Thoracic aorta (tissue), 2 donors: ENCODE results near the gene RALGAPA2. TPM values are rescaled to one million over a fixed set of nuclear protein-coding genes. Genes with fewer than 3 reads are reported as not detected.

Source experiments
- ATAC-seq: fragments of 150-250 bp; one replicate; pipeline ENCODE4 v1.8.0; 2017; ENCODE audit warnings: low read depth; ENCODE audit not compliant: insufficient number of reproducible peaks, low FRiP score
- DNase-seq: peaks from one replicate; pipeline ENCODE4 v3.0.0-alpha.2; 2020; ENCODE audit warnings: low spot score
- H3K27ac ChIP-seq, 2 donors: fragments of 200-600 bp; sonication (generic); 1 replicate in 1 of 2; 2 replicates in 1 of 2; pipeline ENCODE4 v1.5.1; 2016; ENCODE audit warnings: mild to moderate bottlenecking in 2 of 2, moderate library complexity in 2 of 2
- H3K27me3 ChIP-seq: fragments of 200-600 bp; sonication (generic); replicated peaks from 2 replicates; pipeline ENCODE4 v1.6.0; 2016; ENCODE audit warnings: mild to moderate bottlenecking; ENCODE audit not compliant: insufficient read depth
- H3K36me3 ChIP-seq: fragments of 200-600 bp; sonication (generic); one replicate; pipeline ENCODE4 v1.5.1; 2016
- H3K4me1 ChIP-seq, 2 donors: fragments of 200-600 bp; sonication (generic); 1 replicate in 1 of 2; 2 replicates in 1 of 2; pipeline versions ENCODE4 v1.5.1 to v1.6.0; 2016; ENCODE audit warnings: low read depth in 2 of 2, mild to moderate bottlenecking in 1 of 2; ENCODE audit not compliant: control insufficient read depth in 1 of 2
- H3K4me3 ChIP-seq: fragments of 200-600 bp; sonication (generic); 2 replicates; pipeline ENCODE4 v1.5.1; 2016; ENCODE audit warnings: mild to moderate bottlenecking
- H3K9me3 ChIP-seq: fragments of 200-600 bp; sonication (generic); 2 replicates; pipeline ENCODE4 v1.5.1; 2016
- total RNA-seq, 2 donors: library from RNA; depleted of rRNA; stranded (reverse); fragments of >200 nt; gene quantifications; one replicate each; pipeline versions ENCODE4 v1.1.0 to v1.2.3, GENCODE V29; 2016
- TF ChIP-seq, protein P1 (sequence below): fragments of 200-600 bp; sonication (generic); IDR thresholded peaks from one replicate; pipeline ENCODE4 v1.5.1; 2019; ENCODE audit warnings: antibody characterized with exemption

Gene RALGAPA2
- total RNA-seq, 2 donors from 2014 or later, result 20.3 to 48.3 TPM

DNA sequence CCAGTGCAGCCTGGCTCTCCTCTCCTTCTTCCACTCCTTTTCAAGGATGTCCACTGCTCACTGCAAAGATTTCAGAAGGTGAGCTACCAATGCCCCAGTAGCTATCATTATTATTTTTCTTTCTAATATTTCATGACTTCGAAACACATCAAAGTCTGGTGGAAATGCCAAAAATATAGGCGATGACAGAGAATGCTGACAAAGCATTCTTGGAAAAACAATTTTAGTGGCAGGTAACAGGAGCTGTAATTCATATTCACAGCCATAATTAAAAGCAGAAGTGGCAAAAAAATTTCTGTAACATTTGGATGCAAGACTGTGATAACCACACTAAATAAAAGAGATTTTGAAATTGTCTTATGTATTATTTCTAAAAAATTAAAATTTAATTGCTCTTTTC lies 133.6 kb downstream of the RALGAPA2 start:
- H3K9me3 ChIP-seq, result no peaks in the 10 kb centered on the region
- H3K27me3 ChIP-seq, result no peaks in the 10 kb centered on the region
- DNase-seq (no peak), ATAC-seq (no peak)
- TF ChIP-seq, protein P1, sequence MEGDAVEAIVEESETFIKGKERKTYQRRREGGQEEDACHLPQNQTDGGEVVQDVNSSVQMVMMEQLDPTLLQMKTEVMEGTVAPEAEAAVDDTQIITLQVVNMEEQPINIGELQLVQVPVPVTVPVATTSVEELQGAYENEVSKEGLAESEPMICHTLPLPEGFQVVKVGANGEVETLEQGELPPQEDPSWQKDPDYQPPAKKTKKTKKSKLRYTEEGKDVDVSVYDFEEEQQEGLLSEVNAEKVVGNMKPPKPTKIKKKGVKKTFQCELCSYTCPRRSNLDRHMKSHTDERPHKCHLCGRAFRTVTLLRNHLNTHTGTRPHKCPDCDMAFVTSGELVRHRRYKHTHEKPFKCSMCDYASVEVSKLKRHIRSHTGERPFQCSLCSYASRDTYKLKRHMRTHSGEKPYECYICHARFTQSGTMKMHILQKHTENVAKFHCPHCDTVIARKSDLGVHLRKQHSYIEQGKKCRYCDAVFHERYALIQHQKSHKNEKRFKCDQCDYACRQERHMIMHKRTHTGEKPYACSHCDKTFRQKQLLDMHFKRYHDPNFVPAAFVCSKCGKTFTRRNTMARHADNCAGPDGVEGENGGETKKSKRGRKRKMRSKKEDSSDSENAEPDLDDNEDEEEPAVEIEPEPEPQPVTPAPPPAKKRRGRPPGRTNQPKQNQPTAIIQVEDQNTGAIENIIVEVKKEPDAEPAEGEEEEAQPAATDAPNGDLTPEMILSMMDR, result no peak
- H3K36me3 ChIP-seq, result peaks cover 6% of the 10 kb centered on the region
- H3K27ac ChIP-seq, result no peak overlapping the region
- no peaks in the 10 kb centered on the region for H3K4me1 ChIP-seq
- no peak overlapping the region for H3K4me3 ChIP-seq

DNA sequence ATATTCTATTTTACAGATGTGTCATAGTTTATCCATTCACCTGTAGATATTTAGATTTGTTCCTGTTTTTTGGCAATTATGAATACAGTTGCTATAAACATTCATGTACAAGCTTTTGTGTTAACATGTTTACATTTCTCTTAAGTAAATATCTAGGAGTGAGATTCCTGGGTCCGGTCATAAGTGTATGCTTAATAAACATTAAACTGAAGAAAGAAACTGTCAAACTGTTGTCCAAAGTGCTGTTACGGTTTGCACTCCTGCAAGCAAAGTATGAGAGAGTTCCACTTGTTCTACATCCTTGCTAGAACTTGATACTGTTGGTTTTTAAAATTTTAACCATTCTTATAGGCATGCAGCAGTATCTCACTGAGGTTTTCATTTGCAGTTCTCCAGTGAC lies 138.6 kb downstream of the RALGAPA2 start:
- Histone ChIP-seq H3K4me1 (no peaks in the 10 kb centered on the region), H3K36me3 (peaks cover 10% of the 10 kb centered on the region), H3K27ac (no peak overlapping the region), H3K27me3 (no peaks in the 10 kb centered on the region), H3K4me3 (no peak overlapping the region), H3K9me3 (no peaks in the 10 kb centered on the region)
- ATAC-seq, result no peak
- no peak for DNase-seq
- TF ChIP-seq, protein P1, result no peak

DNA sequence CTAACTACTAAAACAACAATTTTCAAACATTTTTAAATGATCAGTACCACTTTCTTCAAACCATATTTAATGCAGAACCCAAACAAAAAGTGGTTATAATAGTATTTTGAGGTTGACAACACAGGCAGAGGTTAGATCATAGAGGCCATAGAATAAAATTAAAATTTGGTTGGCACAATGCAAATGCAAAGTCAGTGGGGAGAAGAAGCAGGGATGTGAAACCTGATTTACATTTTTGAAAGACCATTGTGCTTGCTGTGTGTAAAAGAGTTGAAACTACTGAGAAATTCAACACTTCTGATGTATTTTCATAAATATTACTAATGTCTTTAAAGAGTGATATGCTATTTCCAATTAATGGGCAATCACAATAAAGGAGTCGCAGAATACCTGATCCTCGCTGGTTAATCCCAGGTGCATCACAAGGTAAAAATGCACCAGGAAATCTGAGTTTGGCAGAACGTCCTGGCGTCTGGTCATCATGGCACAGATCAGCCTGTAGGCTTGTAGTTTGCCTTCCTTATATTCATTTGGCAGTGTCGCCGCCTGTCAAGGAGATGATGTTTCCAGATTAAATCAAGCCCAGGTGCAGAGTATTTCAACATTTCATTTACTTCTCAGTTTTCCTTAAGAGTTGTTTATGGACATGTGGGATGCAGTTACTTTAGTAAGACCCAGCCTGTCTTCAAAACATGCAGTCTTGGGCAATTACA lies 141.2 kb downstream of the RALGAPA2 start:
- Histone ChIP-seq H3K4me1 (no peaks in the 10 kb centered on the region), H3K4me3 (no peak overlapping the region), H3K36me3 (peaks cover 10% of the 10 kb centered on the region), H3K27ac (no peak overlapping the region), H3K27me3 (no peaks in the 10 kb centered on the region), H3K9me3 (no peaks in the 10 kb centered on the region)
- TF ChIP-seq, protein P1, result no peak
- ATAC-seq, result no peak
- DNase-seq, result no peak

DNA sequence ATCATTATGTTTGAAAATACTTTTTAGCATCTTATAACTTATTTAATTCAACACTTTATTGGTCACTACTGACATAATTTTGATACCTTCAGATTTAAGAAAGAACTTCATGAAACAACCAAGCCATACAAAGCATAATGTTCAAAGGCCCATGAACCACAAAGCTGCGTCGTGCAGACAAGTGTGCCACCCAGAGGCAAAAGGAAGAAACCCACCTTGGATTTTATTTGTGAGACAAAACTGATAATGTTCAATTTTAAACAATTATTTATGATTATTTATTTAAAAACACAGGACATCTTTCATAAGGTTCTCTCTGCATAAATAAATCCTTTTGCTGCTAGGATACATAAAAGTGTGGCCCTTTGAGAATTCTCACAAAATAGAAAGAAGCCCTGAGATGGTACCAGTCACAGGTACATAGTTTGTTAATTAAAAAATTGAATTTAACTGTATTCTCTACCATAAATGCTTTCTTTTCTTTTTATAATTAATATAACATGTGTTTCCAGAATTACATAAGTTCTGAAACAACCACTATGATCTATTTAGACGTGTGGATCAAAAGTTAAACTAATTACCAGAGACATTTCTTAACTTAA lies 143.7 kb downstream of the RALGAPA2 start:
- Histone ChIP-seq H3K4me1 (no peaks in the 10 kb centered on the region), H3K27ac (no peak overlapping the region), H3K36me3 (peaks cover 10% of the 10 kb centered on the region), H3K4me3 (no peak overlapping the region), H3K9me3 (no peaks in the 10 kb centered on the region), H3K27me3 (no peaks in the 10 kb centered on the region)
- no peak for ATAC-seq
- TF ChIP-seq, protein P1, result peak; percentile 53
- DNase-seq, result no peak

DNA sequence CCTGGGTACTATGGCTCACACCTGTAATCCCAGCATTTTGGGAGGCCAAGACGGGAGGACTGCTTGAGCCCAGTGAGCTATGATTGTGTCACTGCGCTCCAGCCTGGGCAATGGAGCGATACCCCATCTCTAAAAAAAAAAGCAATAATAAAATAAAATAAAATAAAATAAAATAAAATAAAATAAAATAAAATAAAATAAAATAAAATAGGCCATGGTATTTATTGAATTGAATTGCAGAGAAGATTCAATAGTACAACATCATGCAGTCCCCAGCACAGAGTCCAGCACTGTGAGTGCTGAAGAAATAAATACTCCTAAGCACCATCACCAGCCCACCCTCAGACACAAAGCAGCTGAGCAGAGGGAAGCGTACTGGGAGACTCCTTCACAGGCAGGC lies 144.7 kb downstream of the RALGAPA2 start:
- H3K27ac ChIP-seq, result no peak overlapping the region
- DNase-seq (no peak), ATAC-seq (no peak)
- no peaks in the 10 kb centered on the region for H3K9me3 ChIP-seq
- H3K4me1 ChIP-seq, result no peaks in the 10 kb centered on the region
- TF ChIP-seq, protein P1, result no peak
- H3K27me3 ChIP-seq, result no peaks in the 10 kb centered on the region
- H3K36me3 ChIP-seq, result peaks cover 10% of the 10 kb centered on the region
- no peak overlapping the region for H3K4me3 ChIP-seq
